SJSA1 (cell line): ENCODE results near the gene BOD1. TPM values are rescaled to one million over a fixed set of nuclear protein-coding genes. Genes with fewer than 3 reads are reported as not detected.
A peak's percentile ranks its signal among the peaks of the same experiment; 100 is the strongest.

Experiments used
- DNase-seq, 2 experiments: peaks; one replicate each; pipeline ENCODE4 v3.0.0-alpha.2; 2015 to 2020; ENCODE audit warnings: low spot score in 2 of 2, low read depth in 1 of 2
- H3K27ac ChIP-seq: fragments of 250-450 bp; sonication (Bioruptor Pico); 2 replicates; pipeline ENCODE4 v1.5.1; 2020; ENCODE audit warnings: mild to moderate bottlenecking, moderate library complexity
- H3K27me3 ChIP-seq: fragments of 250-450 bp; sonication (Bioruptor Pico); replicated peaks from 2 replicates; pipeline ENCODE4 v1.5.1; 2020; ENCODE audit warnings: mild to moderate bottlenecking, moderate library complexity
- H3K36me3 ChIP-seq: fragments of 250-450 bp; sonication (Bioruptor Pico); 2 replicates; pipeline ENCODE4 v1.5.1; 2020; ENCODE audit warnings: mild to moderate bottlenecking
- H3K4me1 ChIP-seq: fragments of 250-450 bp; sonication (Bioruptor Pico); replicated peaks from 2 replicates; pipeline ENCODE4 v1.6.1; 2021; ENCODE audit warnings: mild to moderate bottlenecking
- H3K4me3 ChIP-seq: fragments of 250-450 bp; sonication (Bioruptor Pico); 2 replicates; pipeline ENCODE4 v1.5.1; 2020; ENCODE audit warnings: mild to moderate bottlenecking
- H3K9me3 ChIP-seq: fragments of 250-450 bp; sonication (Bioruptor Pico); replicated peaks from 2 replicates; pipeline ENCODE4 v1.5.1; 2020; ENCODE audit warnings: mild to moderate bottlenecking
- total RNA-seq: library from RNA; depleted of rRNA; stranded (reverse); fragments of >200 nt; shearing (Covaris generic); gene quantifications from 2 replicates; pipeline ENCODE4 v1.2.3, GENCODE V29; 2014

The BOD1 gene
- total RNA-seq, 1 experiment from 2014 or later, result 128 TPM

- Histone ChIP-seq H3K27ac (no peak overlapping the region), H3K4me3 (no peak overlapping the region), H3K9me3 (no peaks in the 10 kb centered on the region), H3K27me3 (no peaks in the 10 kb centered on the region), H3K4me1 (peaks cover 17% of the 10 kb centered on the region), H3K36me3 (no peaks in the 10 kb centered on the region)
- no peak for DNase-seq
Measured at GRCh38 chr5:173645890-173646574, 29.6 kb upstream of the BOD1 start.

- Histone ChIP-seq H3K4me1 (peaks cover 17% of the 10 kb centered on the region), H3K27me3 (no peaks in the 10 kb centered on the region), H3K36me3 (no peaks in the 10 kb centered on the region), H3K9me3 (no peaks in the 10 kb centered on the region), H3K4me3 (no peak overlapping the region), H3K27ac (no peak overlapping the region)
- DNase-seq, result peak; percentile 65 to 67
Measured at GRCh38 chr5:173645437-173645807, 29.0 kb upstream of the BOD1 start.

- Histone ChIP-seq H3K27ac (no peak overlapping the region), H3K36me3 (no peaks in the 10 kb centered on the region), H3K27me3 (no peaks in the 10 kb centered on the region), H3K9me3 (no peaks in the 10 kb centered on the region), H3K4me3 (no peak overlapping the region), H3K4me1 (peaks cover 17% of the 10 kb centered on the region)
- no peak for DNase-seq
Measured at GRCh38 chr5:173644673-173645436, 28.4 kb upstream of the BOD1 start.

GRCh38 chr5:173643964-173644363, 27.5 kb upstream of the BOD1 start:
- no peaks in the 10 kb centered on the region for H3K36me3 ChIP-seq
- no peak for DNase-seq

GRCh38 chr5:173642895-173643481, 26.5 kb upstream of the BOD1 start:
- no peaks in the 10 kb centered on the region for H3K9me3 ChIP-seq
- peaks cover 17% of the 10 kb centered on the region for H3K4me1 ChIP-seq
- no peak overlapping the region for H3K4me3 ChIP-seq
- H3K36me3 ChIP-seq, result no peaks in the 10 kb centered on the region
- no peaks in the 10 kb centered on the region for H3K27me3 ChIP-seq
- no peak for DNase-seq
- no peak overlapping the region for H3K27ac ChIP-seq

More at GRCh38 chr5:173643964-173644363, 27.5 kb upstream of the BOD1 start:
- no peak overlapping the region for H3K4me3 ChIP-seq
- H3K27me3 ChIP-seq, result no peaks in the 10 kb centered on the region
- H3K27ac ChIP-seq, result no peak overlapping the region
- no peaks in the 10 kb centered on the region for H3K9me3 ChIP-seq
- peaks cover 17% of the 10 kb centered on the region for H3K4me1 ChIP-seq

- Histone ChIP-seq H3K27me3 (no peaks in the 10 kb centered on the region), H3K9me3 (no peaks in the 10 kb centered on the region), H3K4me3 (no peak overlapping the region), H3K36me3 (no peaks in the 10 kb centered on the region), H3K4me1 (peaks cover 17% of the 10 kb centered on the region), H3K27ac (no peak overlapping the region)
- no peak for DNase-seq
Measured at GRCh38 chr5:173642191-173642816, 25.9 kb upstream of the BOD1 start.

GRCh38 chr5:173640156-173640804, 23.8 kb upstream of the BOD1 start:
- peaks cover 8% of the 10 kb centered on the region for H3K4me1 ChIP-seq
- no peak overlapping the region for H3K4me3 ChIP-seq
- no peak for DNase-seq
- no peaks in the 10 kb centered on the region for H3K36me3 ChIP-seq
- no peaks in the 10 kb centered on the region for H3K9me3 ChIP-seq
- H3K27ac ChIP-seq, result no peak overlapping the region
- H3K27me3 ChIP-seq, result no peaks in the 10 kb centered on the region

GRCh38 chr5:173638126-173639040, 21.9 kb upstream of the BOD1 start:
- H3K4me1 ChIP-seq, result no peaks in the 10 kb centered on the region
- H3K9me3 ChIP-seq, result no peaks in the 10 kb centered on the region
- no peaks in the 10 kb centered on the region for H3K27me3 ChIP-seq
- no peak overlapping the region for H3K27ac ChIP-seq
- no peak for DNase-seq
- H3K4me3 ChIP-seq, result no peak overlapping the region
- H3K36me3 ChIP-seq, result no peaks in the 10 kb centered on the region

GRCh38 chr5:173637340-173637739, 20.9 kb upstream of the BOD1 start:
- Histone ChIP-seq H3K4me1 (no peaks in the 10 kb centered on the region), H3K36me3 (no peaks in the 10 kb centered on the region), H3K27me3 (no peaks in the 10 kb centered on the region), H3K27ac (no peak overlapping the region), H3K9me3 (no peaks in the 10 kb centered on the region), H3K4me3 (no peak overlapping the region)
- DNase-seq, result no peak

- H3K27ac ChIP-seq, result no peak overlapping the region
- H3K27me3 ChIP-seq, result no peaks in the 10 kb centered on the region
- no peak overlapping the region for H3K4me3 ChIP-seq
- H3K4me1 ChIP-seq, result no peaks in the 10 kb centered on the region
- no peak for DNase-seq
- no peaks in the 10 kb centered on the region for H3K9me3 ChIP-seq
- H3K36me3 ChIP-seq, result no peaks in the 10 kb centered on the region
Measured at GRCh38 chr5:173634465-173634983, 18.1 kb upstream of the BOD1 start.

GRCh38 chr5:173633304-173633703, 16.9 kb upstream of the BOD1 start:
- no peaks in the 10 kb centered on the region for H3K9me3 ChIP-seq
- no peaks in the 10 kb centered on the region for H3K27me3 ChIP-seq
- H3K27ac ChIP-seq, result no peak overlapping the region
- no peaks in the 10 kb centered on the region for H3K36me3 ChIP-seq
- H3K4me1 ChIP-seq, result no peaks in the 10 kb centered on the region
- DNase-seq, result no peak
- no peak overlapping the region for H3K4me3 ChIP-seq

GRCh38 chr5:173631478-173631877, 15.0 kb upstream of the BOD1 start:
- Histone ChIP-seq H3K9me3 (no peaks in the 10 kb centered on the region), H3K4me3 (no peak overlapping the region), H3K27me3 (no peaks in the 10 kb centered on the region)

More at GRCh38 chr5:173631478-173631877, 15.0 kb upstream of the BOD1 start:
- H3K27ac ChIP-seq, result no peak overlapping the region
- no peaks in the 10 kb centered on the region for H3K36me3 ChIP-seq
- no peak for DNase-seq
- no peaks in the 10 kb centered on the region for H3K4me1 ChIP-seq
